ENCODE measurements around the gene HIF1A.

GRCh38 chr14:61751475-61751989 lies 56.2 kb downstream of the HIF1A start:
- TF ChIP-seq CTCF (IDR thresholded peaks at IDR 0.05; ENCODE audit: insufficient read depth, low read depth, low read length) (no peak), EZH2 (IDR thresholded peaks at IDR 0.05; ENCODE audit: insufficient read depth, low read length) (no peak)
